MM.1S (cell line): ENCODE results near the gene HERPUD2.

Experiments used
- DNase-seq: peaks from one replicate; pipeline ENCODE4 v3.0.0-alpha.2; 2015
- H2AFZ ChIP-seq: fragments of 300-600 bp; sonication (generic); 2 replicates; pipeline ENCODE4 v1.6.0; 2016; ENCODE audit warnings: antibody characterized with exemption, low read length
- H3F3A ChIP-seq: fragments of 300-600 bp; sonication (generic); 2 replicates; pipeline ENCODE4 v1.6.1; 2016; ENCODE audit warnings: mild to moderate bottlenecking, antibody characterized with exemption, low read length, moderate library complexity, mixed read lengths; ENCODE audit not compliant: insufficient read depth
- H3K27ac ChIP-seq: fragments of 300-600 bp; sonication (generic); 2 replicates; pipeline ENCODE4 v1.5.1; 2016; ENCODE audit warnings: mild to moderate bottlenecking, low read length
- H3K27me3 ChIP-seq: fragments of 300-600 bp; sonication (generic); replicated peaks from 2 replicates; pipeline ENCODE4 v1.6.0; 2016; ENCODE audit warnings: low read length; ENCODE audit not compliant: insufficient read depth
- H3K36me3 ChIP-seq: fragments of 300-600 bp; sonication (generic); replicated peaks from 2 replicates; pipeline ENCODE4 v1.6.1; 2016; ENCODE audit warnings: mild to moderate bottlenecking, low read length, mixed read lengths; ENCODE audit not compliant: insufficient read depth
- H3K4me1 ChIP-seq: fragments of 300-600 bp; sonication (generic); 2 replicates; pipeline ENCODE4 v1.6.1; 2016; ENCODE audit warnings: low read length, mixed read lengths
- H3K4me2 ChIP-seq: fragments of 300-600 bp; sonication (generic); 2 replicates; pipeline ENCODE4 v1.6.0; 2016; ENCODE audit warnings: low read depth, low read length
- H3K4me3 ChIP-seq: fragments of 300-600 bp; sonication (generic); 2 replicates; pipeline ENCODE4 v1.5.1; 2016; ENCODE audit warnings: low read length, mixed read lengths
- H3K79me2 ChIP-seq: fragments of 300-600 bp; sonication (generic); 2 replicates; pipeline ENCODE4 v1.6.1; 2016; ENCODE audit warnings: mixed run types, low read length, mixed read lengths
- H3K9ac ChIP-seq: fragments of 300-600 bp; sonication (generic); 2 replicates; pipeline ENCODE4 v1.6.1; 2016; ENCODE audit warnings: low read length, mixed read lengths
- H3K9me2 ChIP-seq: fragments of 300-600 bp; sonication (generic); replicated peaks from 2 replicates; pipeline ENCODE4 v1.6.1; 2016; ENCODE audit warnings: mild to moderate bottlenecking, low read length, mixed read lengths; ENCODE audit not compliant: insufficient read depth
- H3K9me3 ChIP-seq: fragments of 300-600 bp; sonication (generic); replicated peaks from 2 replicates; pipeline ENCODE4 v1.6.1; 2016; ENCODE audit warnings: mild to moderate bottlenecking, low read length, mixed read lengths; ENCODE audit not compliant: insufficient read depth
- H4K20me1 ChIP-seq: fragments of 300-600 bp; sonication (generic); 2 replicates; pipeline ENCODE4 v1.6.1; 2016; ENCODE audit warnings: mild to moderate bottlenecking, low read length, moderate library complexity, mixed read lengths; ENCODE audit not compliant: insufficient read depth
- CTCF ChIP-seq: fragments of 300-600 bp; sonication (generic); IDR thresholded peaks from 2 replicates; pipeline ENCODE4 v1.5.1; 2016; ENCODE audit warnings: antibody characterized with exemption, low read length, mixed read lengths
- EZH2 ChIP-seq: fragments of 300-600 bp; sonication (generic); optimal IDR thresholded peaks from 2 replicates; pipeline ENCODE3; 2017; ENCODE audit warnings: low read depth, mild to moderate bottlenecking, antibody characterized with exemption, low read length, mixed read lengths
- EZH2phosphoT487 ChIP-seq: fragments of 300-600 bp; sonication (generic); IDR thresholded peaks from 2 replicates; pipeline ENCODE4 v1.6.1; 2018; ENCODE audit warnings: antibody characterized with exemption, low read length

Gene HERPUD2

GRCh38 chr7:35604595-35604994 is 90.3 kb downstream of the HERPUD2 start:
- Histone ChIP-seq H3F3A (no peaks in the 10 kb centered on the region), H3K4me1 (no peaks in the 10 kb centered on the region), H3K4me2 (no peak overlapping the region), H3K9me3 (no peaks in the 10 kb centered on the region), H3K36me3 (no peaks in the 10 kb centered on the region), H2AFZ (no peak overlapping the region), H3K27ac (no peak overlapping the region), H3K27me3 (no peaks in the 10 kb centered on the region), H3K79me2 (no peaks in the 10 kb centered on the region), H4K20me1 (no peaks in the 10 kb centered on the region), H3K9me2 (no peaks in the 10 kb centered on the region), H3K4me3 (no peak overlapping the region), H3K9ac (no peak overlapping the region)
- TF ChIP-seq EZH2 (no peak), CTCF (no peak), EZH2phosphoT487 (no peak)
- no peak for DNase-seq

DNA sequence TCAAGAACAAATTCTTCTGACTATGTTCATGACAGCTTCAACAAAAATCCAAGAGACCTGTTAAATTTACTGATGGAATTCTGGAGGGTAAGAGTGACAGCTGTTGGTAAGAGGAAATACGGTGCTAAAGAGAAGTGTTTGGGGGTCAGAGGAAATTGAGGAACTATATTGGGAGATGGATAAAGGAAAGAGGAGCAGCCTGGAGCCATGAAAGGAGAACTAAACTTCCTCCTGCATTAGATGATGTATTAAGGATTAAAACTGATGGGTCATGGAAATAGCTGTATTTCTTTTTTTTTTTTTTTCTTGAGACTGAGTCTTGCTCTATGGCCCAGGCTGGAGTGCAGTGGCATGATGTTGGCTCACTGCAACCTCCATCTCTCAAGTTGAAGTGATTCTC is 95.3 kb downstream of the HERPUD2 start:
- DNase-seq, result no peak
- Histone ChIP-seq H3K36me3 (no peaks in the 10 kb centered on the region), H3K79me2 (no peaks in the 10 kb centered on the region), H2AFZ (no peak overlapping the region), H3K9me2 (no peaks in the 10 kb centered on the region), H3K4me3 (no peak overlapping the region), H3K9me3 (no peaks in the 10 kb centered on the region), H4K20me1 (no peaks in the 10 kb centered on the region), H3K4me1 (no peaks in the 10 kb centered on the region), H3K27me3 (no peaks in the 10 kb centered on the region), H3K9ac (no peak overlapping the region), H3F3A (no peaks in the 10 kb centered on the region), H3K4me2 (no peak overlapping the region), H3K27ac (no peak overlapping the region)
- TF ChIP-seq CTCF, result no peak
- no peak for TF ChIP-seq EZH2
- TF ChIP-seq EZH2phosphoT487, result no peak

DNA sequence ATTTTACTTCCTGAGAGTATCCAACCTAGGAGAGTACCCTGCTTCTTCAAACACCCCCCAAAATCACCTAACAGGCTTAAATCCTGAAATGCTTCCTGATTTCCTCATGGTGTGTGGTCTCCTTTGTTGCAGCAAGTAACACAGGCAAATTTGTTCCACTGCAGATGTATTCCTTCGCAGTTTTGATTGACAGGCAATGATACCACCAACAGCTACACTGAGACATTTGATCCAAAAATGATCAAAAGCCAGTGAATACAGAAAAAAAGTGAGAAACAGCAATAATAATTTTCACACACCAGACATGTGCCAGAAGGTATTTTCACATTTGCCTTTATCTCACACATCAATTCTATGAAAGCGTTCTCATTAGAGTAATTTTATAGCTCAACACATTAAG is 95.9 kb downstream of the HERPUD2 start:
- Histone ChIP-seq H3K9me3 (no peaks in the 10 kb centered on the region), H4K20me1 (no peaks in the 10 kb centered on the region), H2AFZ (no peak overlapping the region), H3K9ac (no peak overlapping the region), H3K27me3 (no peaks in the 10 kb centered on the region), H3K36me3 (no peaks in the 10 kb centered on the region), H3K27ac (no peak overlapping the region), H3K9me2 (no peaks in the 10 kb centered on the region), H3K79me2 (no peaks in the 10 kb centered on the region), H3K4me3 (no peak overlapping the region), H3K4me1 (no peaks in the 10 kb centered on the region), H3K4me2 (no peak overlapping the region), H3F3A (no peaks in the 10 kb centered on the region)
- TF ChIP-seq EZH2phosphoT487 (no peak), EZH2 (no peak), CTCF (no peak)
- DNase-seq, result no peak
